Measurements from ENCODE around the gene STAG3.

DNA sequence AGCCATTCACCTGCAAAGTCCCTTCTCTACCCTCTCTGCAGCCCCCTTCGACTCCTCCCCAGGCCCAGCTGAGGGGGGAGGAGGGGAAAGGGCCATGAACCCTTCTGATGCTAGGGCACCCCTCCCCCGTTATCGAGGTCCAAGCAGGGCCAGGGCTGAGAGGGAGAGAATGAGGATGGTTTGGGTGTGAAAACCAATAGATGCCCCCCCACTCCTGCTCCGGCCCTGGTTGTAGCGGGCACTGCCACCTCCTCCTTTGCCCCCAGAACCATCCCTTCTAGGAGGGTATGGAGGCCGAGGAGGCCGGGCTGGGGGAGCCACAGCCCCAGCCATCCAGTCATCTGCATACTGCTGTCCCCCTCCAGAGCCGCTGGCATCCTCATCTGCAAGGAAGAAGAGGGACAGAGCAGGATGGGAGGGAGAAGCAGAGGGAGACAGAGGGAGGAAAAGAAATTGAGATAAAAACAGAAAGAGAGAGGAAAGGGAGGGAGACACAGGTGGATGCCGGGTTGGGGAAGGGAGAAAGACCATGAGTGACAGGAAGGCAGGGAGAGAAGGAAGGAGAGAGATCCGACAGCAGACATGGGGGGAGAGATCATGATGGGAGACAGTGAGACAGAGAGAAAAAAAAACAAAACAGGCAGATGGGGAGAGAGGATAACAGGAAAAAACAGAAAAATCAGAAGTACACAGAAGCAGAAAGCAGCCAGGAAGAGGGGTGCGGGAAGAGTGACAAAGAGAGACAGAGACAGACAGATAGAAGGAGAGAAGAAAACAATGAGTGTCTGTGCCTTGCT is 7.4 kb upstream of the STAG3 start:
- TF ChIP-seq POLR2A (IDR thresholded peaks at IDR 0.05; ENCODE audit: low read depth) (no peak), POLR2AphosphoS5 (IDR thresholded peaks at IDR 0.05) (no peak), EP300 (IDR thresholded peaks at IDR 0.05) (no peak)
- TF ChIP-seq, protein P1, sequence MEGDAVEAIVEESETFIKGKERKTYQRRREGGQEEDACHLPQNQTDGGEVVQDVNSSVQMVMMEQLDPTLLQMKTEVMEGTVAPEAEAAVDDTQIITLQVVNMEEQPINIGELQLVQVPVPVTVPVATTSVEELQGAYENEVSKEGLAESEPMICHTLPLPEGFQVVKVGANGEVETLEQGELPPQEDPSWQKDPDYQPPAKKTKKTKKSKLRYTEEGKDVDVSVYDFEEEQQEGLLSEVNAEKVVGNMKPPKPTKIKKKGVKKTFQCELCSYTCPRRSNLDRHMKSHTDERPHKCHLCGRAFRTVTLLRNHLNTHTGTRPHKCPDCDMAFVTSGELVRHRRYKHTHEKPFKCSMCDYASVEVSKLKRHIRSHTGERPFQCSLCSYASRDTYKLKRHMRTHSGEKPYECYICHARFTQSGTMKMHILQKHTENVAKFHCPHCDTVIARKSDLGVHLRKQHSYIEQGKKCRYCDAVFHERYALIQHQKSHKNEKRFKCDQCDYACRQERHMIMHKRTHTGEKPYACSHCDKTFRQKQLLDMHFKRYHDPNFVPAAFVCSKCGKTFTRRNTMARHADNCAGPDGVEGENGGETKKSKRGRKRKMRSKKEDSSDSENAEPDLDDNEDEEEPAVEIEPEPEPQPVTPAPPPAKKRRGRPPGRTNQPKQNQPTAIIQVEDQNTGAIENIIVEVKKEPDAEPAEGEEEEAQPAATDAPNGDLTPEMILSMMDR (IDR thresholded peaks at IDR 0.05): no peak
